AG04450 (cell line): ENCODE data around the gene DNAH10. TPM values are rescaled to one million over a fixed set of nuclear protein-coding genes. Genes with fewer than 3 reads are reported as not detected.

Source experiments
- CTCF ChIA-PET: fragments of 300-600, 350-600 bp; formaldehyde crosslinking; extraction: SDS; loops from one replicate; lab custom pipeline; 2022; ENCODE audit warnings: antibody characterized with exemption, inconsistent platforms; lab: Charles Lee
- POLR2A ChIA-PET: fragments of 350-600 bp; formaldehyde crosslinking; extraction: SDS; loops from one replicate; lab custom pipeline; 2021; ENCODE audit warnings: antibody characterized with exemption, inconsistent platforms; lab: Yijun Ruan, JAX
- DNase-seq: peaks from one replicate; pipeline ENCODE4 v3.0.0-alpha.2; 2011; ENCODE audit warnings: low read depth, low spot score
- H3K27ac ChIP-seq: one replicate; pipeline ENCODE4 v1.5.1; 2012; ENCODE audit warnings: low read depth, low read length, control low read depth
- H3K27me3 ChIP-seq: one replicate; pipeline ENCODE4 v1.6.0; 2012; ENCODE audit warnings: low read length; ENCODE audit not compliant: control insufficient read depth, insufficient read depth
- H3K4me3 ChIP-seq: 2 replicates; pipeline ENCODE4 v1.5.1; 2011; ENCODE audit warnings: mild to moderate bottlenecking, low read depth, low read length, control low read depth
- H3K9me3 ChIP-seq: 2 replicates; pipeline ENCODE4 v1.5.1; 2012; ENCODE audit warnings: low read length; ENCODE audit not compliant: control insufficient read depth, insufficient read depth
- polyA plus RNA-seq: library from polyadenylated mRNA; depleted of rRNA; stranded (reverse); fragments of >200 nt; gene quantifications from 2 replicates; pipeline ENCODE4 v1.2.3, GENCODE V29; 2011
- TF ChIP-seq, protein P1 (sequence below): IDR thresholded peaks from 2 replicates; pipeline ENCODE4 v1.5.1; 2011; ENCODE audit warnings: low read depth, low read length, control low read depth, inconsistent platforms

Gene DNAH10
- polyA plus RNA-seq, 1 experiment = 9.1 TPM

DNA sequence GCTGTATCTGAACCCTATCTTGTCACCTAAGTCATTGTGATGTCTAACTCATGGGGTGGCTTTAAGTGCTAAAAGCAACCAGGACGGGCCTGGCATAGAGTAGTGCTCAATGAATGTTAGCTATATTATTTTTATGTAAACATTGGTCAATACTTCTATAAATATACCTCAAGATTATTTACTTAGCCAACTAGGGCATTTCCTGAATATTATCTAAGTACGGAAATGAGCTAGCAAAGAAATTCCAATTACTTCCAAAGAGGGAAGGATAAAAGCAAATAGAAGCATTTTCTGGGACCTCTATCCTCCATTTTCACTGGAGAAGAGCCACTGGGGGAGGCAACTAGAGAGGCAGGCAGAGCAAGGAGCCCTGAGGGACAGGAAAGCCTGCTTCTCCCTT lies 189.9 kb downstream of the DNAH10 start:
- H3K4me3 ChIP-seq = no peak overlapping the region
- peaks cover 8% of the 10 kb centered on the region; the same call in 1 of the 2 replicates for H3K9me3 ChIP-seq
- no peaks in the 10 kb centered on the region for H3K27me3 ChIP-seq
- TF ChIP-seq, protein P1, sequence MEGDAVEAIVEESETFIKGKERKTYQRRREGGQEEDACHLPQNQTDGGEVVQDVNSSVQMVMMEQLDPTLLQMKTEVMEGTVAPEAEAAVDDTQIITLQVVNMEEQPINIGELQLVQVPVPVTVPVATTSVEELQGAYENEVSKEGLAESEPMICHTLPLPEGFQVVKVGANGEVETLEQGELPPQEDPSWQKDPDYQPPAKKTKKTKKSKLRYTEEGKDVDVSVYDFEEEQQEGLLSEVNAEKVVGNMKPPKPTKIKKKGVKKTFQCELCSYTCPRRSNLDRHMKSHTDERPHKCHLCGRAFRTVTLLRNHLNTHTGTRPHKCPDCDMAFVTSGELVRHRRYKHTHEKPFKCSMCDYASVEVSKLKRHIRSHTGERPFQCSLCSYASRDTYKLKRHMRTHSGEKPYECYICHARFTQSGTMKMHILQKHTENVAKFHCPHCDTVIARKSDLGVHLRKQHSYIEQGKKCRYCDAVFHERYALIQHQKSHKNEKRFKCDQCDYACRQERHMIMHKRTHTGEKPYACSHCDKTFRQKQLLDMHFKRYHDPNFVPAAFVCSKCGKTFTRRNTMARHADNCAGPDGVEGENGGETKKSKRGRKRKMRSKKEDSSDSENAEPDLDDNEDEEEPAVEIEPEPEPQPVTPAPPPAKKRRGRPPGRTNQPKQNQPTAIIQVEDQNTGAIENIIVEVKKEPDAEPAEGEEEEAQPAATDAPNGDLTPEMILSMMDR = no peak
- ChIA-PET CTCF (interaction anchor here (1.8 to 2.1 kb wide), 3 partner anchors 13 to 47 kb away, joined by 4 to 6 read pairs (median 4); no protein-coding TSS in a partner anchor), POLR2A (interaction anchor here (0.5 to 1.5 kb wide), 2 partner anchors 10 to 20 kb away, joined by 6 to 11 read pairs; no protein-coding TSS in a partner anchor)
- H3K27ac ChIP-seq = peak overlapping the region; percentile 57
- DNase-seq = no peak

DNA sequence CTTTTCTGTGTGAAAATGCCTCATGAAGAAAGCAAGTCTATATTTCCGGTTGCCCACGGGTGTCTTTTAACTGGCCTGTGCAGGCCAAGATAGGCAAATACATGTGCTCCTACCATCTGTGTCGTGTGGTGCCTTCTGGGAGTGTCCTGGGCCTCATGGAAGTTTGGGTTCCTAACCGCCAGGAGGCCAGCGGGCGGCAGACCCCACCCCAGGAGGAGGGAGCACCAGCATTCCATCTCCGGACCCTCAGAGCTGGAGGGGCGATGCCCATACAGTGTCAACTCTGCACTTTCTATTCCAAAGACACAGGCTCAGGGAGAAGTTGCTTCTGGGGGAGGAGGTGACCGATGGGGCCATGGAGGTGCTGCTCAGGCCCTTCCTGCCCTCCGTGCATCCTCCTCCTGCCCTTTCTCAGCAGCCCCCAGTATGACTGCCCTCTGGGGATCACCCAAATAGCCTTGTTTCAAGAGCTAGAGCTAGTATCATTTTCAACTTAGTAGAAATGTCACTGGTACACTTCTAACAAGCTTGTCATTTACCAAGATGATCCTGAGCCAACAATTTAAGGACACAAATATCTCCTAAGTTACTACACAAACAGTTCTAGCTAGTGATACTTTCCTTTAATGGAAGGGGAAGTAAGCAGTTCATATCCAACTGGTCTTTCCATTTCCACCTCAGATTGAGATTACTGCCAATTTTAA lies 192.7 kb downstream of the DNAH10 start:
- peaks cover 8% of the 10 kb centered on the region; the same call in 1 of the 2 replicates for H3K9me3 ChIP-seq
- ChIA-PET CTCF (interaction anchor here (1.2 kb wide), 1 partner anchor 11 kb away, joined by 4 read pairs; no protein-coding TSS in a partner anchor), POLR2A (no interaction called here)
- H3K27me3 ChIP-seq = no peaks in the 10 kb centered on the region
- no peak for DNase-seq
- TF ChIP-seq, protein P1 = no peak
- no peak overlapping the region for H3K4me3 ChIP-seq
- H3K27ac ChIP-seq = no peak overlapping the region

DNA sequence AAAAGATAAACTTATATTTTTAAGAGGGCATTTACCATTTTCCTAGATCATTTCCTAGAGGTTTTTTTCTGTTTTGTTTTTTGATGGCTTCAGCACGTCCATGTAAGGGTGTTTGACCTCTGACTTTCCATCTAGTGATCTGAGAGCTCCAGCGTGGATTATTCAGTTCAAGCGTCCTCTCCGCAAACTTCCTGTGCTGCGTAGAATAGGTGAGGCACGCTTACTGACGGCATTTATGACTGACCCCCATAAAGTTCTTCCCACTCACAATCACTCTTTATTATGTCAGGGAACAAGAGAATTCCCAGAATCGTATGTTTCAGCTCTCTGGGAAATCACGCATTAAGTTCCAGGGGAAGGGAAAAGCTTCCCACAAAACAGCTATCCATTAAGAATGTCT lies 194.1 kb downstream of the DNAH10 start:
- Histone ChIP-seq H3K27ac (no peak overlapping the region), H3K4me3 (no peak overlapping the region), H3K27me3 (no peaks in the 10 kb centered on the region), H3K9me3 (peaks cover 3% of the 10 kb centered on the region; the same call in 1 of the 2 replicates)
- TF ChIP-seq, protein P1 = no peak
- ChIA-PET CTCF (interaction anchor here (1.5 kb wide), 1 partner anchor 28 kb away, joined by 6 read pairs; no protein-coding TSS in a partner anchor), POLR2A (no interaction called here)
- no peak for DNase-seq

DNA sequence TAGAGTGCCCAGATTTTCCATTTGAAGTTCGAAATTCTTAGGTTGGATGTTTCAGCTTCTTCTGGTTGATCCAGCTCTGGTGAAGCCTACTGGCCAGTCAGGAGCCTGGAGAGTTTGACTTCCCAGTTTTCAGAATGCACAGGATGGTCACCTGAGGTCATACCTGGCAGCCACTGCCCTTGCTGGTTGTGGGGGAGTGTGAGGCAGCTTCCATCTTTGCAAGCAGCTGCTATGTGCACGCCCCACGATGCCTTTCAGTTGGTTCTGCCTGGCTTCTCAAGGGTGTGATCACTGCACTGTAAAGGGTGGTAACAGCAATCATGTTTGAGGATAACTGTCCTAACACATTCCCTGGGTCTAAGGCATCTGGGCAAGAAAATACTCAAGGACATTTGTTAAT lies 195.1 kb downstream of the DNAH10 start:
- TF ChIP-seq, protein P1 = no peak
- CTCF ChIA-PET = no interaction called here
- POLR2A ChIA-PET = no interaction called here
- no peak overlapping the region for H3K27ac ChIP-seq
- H3K9me3 ChIP-seq = peaks cover 3% of the 10 kb centered on the region; the same call in 1 of the 2 replicates
- DNase-seq = no peak
- H3K27me3 ChIP-seq = no peaks in the 10 kb centered on the region
- H3K4me3 ChIP-seq = no peak overlapping the region

DNA sequence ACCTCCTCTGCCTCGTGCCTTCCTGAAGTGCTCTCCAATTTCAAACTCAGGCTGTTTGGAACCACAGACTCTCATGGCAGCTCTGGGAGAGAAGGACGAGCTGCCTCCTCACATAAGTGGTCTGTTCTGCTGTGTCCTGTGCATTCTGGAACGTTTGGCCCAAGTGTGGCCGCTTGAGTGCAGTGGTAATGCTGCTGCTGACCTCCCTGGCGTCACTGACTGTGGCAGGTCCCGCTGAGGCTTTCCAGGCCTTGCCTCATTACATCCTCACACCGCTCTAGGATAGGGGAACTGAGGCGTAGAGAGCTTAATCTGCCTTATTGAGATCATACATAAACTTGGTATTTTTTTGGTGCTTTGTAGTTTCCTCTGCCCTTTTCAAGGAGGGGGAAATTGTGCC lies 196.4 kb downstream of the DNAH10 start:
- CTCF ChIA-PET = no interaction called here
- DNase-seq = no peak
- H3K27me3 ChIP-seq = no peaks in the 10 kb centered on the region
- TF ChIP-seq, protein P1 = no peak
- POLR2A ChIA-PET = no interaction called here
- H3K4me3 ChIP-seq = no peak overlapping the region
- H3K27ac ChIP-seq = no peak overlapping the region
- H3K9me3 ChIP-seq = peaks cover 3% of the 10 kb centered on the region; the same call in 1 of the 2 replicates
